ENCODE data around the gene D2HGDH. TPM values are rescaled to one million over a fixed set of nuclear protein-coding genes. Genes with fewer than 3 reads are reported as not detected.

Gene D2HGDH
- total RNA-seq, 2 experiments from 2014 or later: 39.4 to 42.6 TPM

DNA sequence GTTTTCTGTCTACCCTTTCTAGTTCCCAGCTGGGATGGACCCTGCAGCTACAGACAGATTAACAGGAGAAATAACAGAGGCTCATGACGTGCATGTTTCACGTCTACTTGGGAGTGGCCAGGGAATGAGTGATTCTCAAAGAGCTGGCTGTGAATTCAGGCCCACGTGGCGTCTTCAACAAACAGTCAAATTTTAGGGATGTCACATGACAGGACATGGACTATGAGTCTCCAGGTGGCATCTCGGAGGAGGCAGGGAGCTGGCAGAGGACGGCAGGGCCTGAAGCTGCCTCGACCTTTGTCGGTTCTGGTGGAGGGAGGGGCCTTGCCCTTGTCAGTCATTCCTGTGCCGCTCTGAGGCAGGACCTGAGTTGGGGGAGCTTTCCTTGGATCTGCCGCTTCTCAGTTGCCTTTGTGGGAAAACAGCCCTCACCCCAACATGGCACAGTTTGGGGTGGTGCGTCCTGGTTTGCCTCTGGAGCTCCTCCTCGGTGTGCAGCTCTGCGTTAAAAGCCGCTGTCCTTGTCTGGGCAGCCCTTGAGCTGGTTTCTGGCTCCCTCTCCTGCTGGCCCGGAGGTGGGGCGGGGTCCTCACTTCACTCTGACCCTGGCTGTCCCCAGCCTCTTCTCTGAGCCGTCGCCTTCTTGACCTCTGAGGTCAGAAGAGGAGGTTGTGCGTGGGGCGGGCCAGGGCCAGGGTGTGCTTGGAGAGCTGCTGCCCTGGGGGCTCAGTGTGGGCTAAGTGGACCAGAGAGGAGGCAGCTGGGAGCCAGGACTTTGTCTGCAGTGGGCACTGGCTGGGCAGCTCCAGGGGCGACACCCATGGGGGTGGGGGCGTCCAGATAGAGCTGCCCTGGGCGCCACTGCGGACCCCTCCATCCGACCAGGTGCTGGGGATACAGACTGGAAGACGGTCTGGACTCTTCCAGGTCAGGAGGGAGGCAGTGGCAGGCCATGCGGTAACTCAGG lies 30.1 kb downstream of the D2HGDH start:
- Mint-ChIP-seq H3K27ac (peak overlapping the region; percentile 30), H3K4me1 (ENCODE audit: low read depth) (peaks cover 23% of the 10 kb centered on the region)
- TF ChIP-seq, protein P1, sequence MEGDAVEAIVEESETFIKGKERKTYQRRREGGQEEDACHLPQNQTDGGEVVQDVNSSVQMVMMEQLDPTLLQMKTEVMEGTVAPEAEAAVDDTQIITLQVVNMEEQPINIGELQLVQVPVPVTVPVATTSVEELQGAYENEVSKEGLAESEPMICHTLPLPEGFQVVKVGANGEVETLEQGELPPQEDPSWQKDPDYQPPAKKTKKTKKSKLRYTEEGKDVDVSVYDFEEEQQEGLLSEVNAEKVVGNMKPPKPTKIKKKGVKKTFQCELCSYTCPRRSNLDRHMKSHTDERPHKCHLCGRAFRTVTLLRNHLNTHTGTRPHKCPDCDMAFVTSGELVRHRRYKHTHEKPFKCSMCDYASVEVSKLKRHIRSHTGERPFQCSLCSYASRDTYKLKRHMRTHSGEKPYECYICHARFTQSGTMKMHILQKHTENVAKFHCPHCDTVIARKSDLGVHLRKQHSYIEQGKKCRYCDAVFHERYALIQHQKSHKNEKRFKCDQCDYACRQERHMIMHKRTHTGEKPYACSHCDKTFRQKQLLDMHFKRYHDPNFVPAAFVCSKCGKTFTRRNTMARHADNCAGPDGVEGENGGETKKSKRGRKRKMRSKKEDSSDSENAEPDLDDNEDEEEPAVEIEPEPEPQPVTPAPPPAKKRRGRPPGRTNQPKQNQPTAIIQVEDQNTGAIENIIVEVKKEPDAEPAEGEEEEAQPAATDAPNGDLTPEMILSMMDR (IDR thresholded peaks at IDR 0.05): no peak

DNA sequence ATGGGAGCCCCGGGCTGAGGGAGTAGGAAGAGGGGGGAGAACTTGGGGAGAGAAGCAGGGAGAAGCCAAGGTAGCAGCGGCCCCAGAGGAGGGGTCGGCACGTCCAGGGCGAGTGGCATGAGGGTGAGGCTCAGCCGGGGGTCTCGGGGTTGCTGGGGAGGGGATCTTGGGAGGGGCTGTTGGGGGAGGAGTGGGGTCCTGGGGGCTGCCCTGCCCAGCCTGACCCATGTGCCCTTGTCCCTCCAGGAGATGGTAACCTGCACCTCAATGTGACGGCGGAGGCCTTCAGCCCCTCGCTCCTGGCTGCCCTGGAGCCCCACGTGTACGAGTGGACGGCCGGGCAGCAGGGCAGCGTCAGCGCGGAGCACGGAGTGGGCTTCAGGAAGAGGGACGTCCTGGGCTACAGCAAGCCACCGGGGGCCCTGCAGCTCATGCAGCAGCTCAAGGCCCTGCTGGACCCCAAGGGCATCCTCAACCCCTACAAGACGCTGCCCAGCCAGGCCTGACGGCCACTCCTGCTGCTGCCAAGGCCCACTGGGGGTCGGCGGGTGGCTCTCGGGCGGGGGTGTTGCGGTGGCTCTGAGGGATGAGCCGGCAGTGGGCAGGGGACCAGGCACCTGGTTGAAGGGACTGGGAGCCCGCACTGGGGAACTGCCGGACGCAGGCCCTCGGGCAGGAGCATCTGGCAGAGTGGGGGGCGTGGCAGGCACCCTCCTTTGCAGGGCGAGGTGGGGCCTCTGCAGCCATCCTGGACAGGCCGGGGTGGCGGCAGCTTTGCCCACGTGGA lies 33.2 kb downstream of the D2HGDH start:
- no peak overlapping the region for H3K4me3 Mint-ChIP-seq
- no peaks in the 10 kb centered on the region for H3K36me3 Mint-ChIP-seq (ENCODE audit: low read depth)
- ATAC-seq (no peak), DNase-seq (no peak)
- H3K27ac Mint-ChIP-seq: no peak overlapping the region
- intact Hi-C loops (cut with micrococcal nuclease): no loop called here
- POLR2A ChIA-PET: interaction anchor here (1.3 kb wide), 1 partner anchor 17 kb away, joined by 3 read pairs; no protein-coding TSS in a partner anchor
- H3K27me3 Mint-ChIP-seq: no peaks in the 10 kb centered on the region
- peaks cover 23% of the 10 kb centered on the region for H3K4me1 Mint-ChIP-seq (ENCODE audit: low read depth)
- CTCF ChIA-PET: no interaction called here
- H3K9me3 Mint-ChIP-seq: no peaks in the 10 kb centered on the region
- TF ChIP-seq, protein P1 (IDR thresholded peaks at IDR 0.05): no peak

More for the DNA sequence above, 30.1 kb downstream of the D2HGDH start:
- DNase-seq (no peak), ATAC-seq (no peak)
- Mint-ChIP-seq H3K27me3 (no peaks in the 10 kb centered on the region), H3K36me3 (ENCODE audit: low read depth) (peaks cover 12% of the 10 kb centered on the region), H3K9me3 (peaks cover 5% of the 10 kb centered on the region), H3K4me3 (no peak overlapping the region)
- POLR2A ChIA-PET: interaction anchor here (0.7 to 1.1 kb wide), 3 partner anchors 11 to 44 kb away, joined by 3 read pairs; partner anchors contain the start of genes GAL3ST2 and NEU4
- CTCF ChIA-PET: no interaction called here
- intact Hi-C loops (cut with micrococcal nuclease): no loop called here

DNA sequence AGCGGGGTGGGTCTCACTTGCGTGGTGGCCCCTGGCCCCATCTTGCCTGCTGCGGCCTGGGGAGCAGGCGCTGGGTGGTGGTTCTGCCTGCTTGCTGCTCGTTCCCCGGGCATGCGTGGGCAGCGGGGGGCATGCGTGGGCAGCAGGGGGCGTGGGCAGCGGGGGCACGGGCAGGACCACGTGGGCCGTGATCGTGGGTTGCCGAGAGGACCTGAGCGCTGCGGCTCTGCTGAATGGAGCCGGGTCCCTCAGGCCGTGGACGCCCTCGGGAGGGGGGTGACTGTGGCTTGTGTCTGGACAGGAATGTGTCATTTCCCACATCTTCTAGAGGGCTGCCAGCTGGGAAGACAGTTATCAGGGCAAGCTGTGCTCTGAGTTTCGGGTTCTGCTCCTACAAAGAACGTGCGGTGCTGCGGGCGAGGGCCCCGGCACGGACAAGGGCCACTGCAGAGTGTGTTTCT lies 33.9 kb downstream of the D2HGDH start:
- no peak for DNase-seq
- POLR2A ChIA-PET: interaction anchor here (1.3 kb wide), 1 partner anchor 18 kb away, joined by 3 read pairs; no protein-coding TSS in a partner anchor
- TF ChIP-seq, protein P1 (IDR thresholded peaks at IDR 0.05): no peak
- H3K36me3 Mint-ChIP-seq (ENCODE audit: low read depth): no peaks in the 10 kb centered on the region
- H3K27ac Mint-ChIP-seq: no peak overlapping the region
- intact Hi-C loops (cut with micrococcal nuclease): no loop called here
- no peak overlapping the region for H3K4me3 Mint-ChIP-seq
- no peaks in the 10 kb centered on the region for H3K9me3 Mint-ChIP-seq
- ATAC-seq: no peak
- peaks cover 20% of the 10 kb centered on the region for H3K4me1 Mint-ChIP-seq (ENCODE audit: low read depth)
- no peaks in the 10 kb centered on the region for H3K27me3 Mint-ChIP-seq
- CTCF ChIA-PET: no interaction called here

DNA sequence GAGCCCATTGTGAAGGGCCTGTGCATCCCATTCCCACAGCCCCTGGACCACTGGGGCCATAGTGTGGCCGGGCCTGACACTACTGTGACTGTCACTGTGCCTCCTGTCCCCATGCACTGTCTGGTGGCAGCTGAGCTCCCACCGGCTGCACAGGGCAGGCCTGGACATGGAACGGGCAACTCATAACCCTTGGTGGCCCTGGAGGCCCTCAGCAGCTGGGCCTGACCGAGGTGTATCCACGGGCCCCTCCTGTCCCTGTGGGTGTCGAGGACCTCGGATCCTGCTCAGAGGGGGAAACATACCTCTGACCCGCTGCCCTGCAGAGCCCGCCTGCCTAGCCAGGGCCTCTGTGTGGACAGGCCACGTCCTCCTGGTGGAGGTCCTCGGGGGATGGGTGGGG lies 34.4 kb downstream of the D2HGDH start:
- Mint-ChIP-seq H3K36me3 (ENCODE audit: low read depth) (no peaks in the 10 kb centered on the region), H3K4me3 (no peak overlapping the region), H3K27me3 (no peaks in the 10 kb centered on the region), H3K9me3 (no peaks in the 10 kb centered on the region), H3K4me1 (ENCODE audit: low read depth) (peaks cover 15% of the 10 kb centered on the region), H3K27ac (no peak overlapping the region)
- CTCF ChIA-PET: no interaction called here
- intact Hi-C loops (cut with micrococcal nuclease): no loop called here
- ATAC-seq: no peak
- DNase-seq: no peak
- POLR2A ChIA-PET: no interaction called here
- TF ChIP-seq, protein P1 (IDR thresholded peaks at IDR 0.05): no peak

Data from activated CD8-positive, alpha-beta T cell treated with anti-CD3 and anti-CD28 coated beads for 36 hours (primary cell).